Caco-2 (cell line): Measurements from ENCODE around the gene PSMG3. TPM values are rescaled to one million over a fixed set of nuclear protein-coding genes. Genes with fewer than 3 reads are reported as not detected.
"Not testable (repeated sequence)": the region's sequence is repeated elsewhere in the genome, so short reads cannot be mapped to it uniquely, and the experiment has no call there.

Experiments used
- BruUV-seq: library from RNA; stranded (reverse); fragments of 400-500 nt; replicated peaks from 2 replicates; lab custom pipeline; 2021; lab: Mats Ljungman, UMichigan
- CTCF ChIA-PET: fragments of 300-600 bp; sonication (Branson Sonifier 250); formaldehyde crosslinking; loops from one replicate; lab custom pipeline; 2022; ENCODE audit warnings: antibody characterized with exemption; lab: Charles Lee
- POLR2A ChIA-PET: fragments of 300-600 bp; sonication (Branson Sonifier 250); formaldehyde crosslinking; loops from one replicate; lab custom pipeline; 2022; ENCODE audit warnings: antibody characterized with exemption; lab: Charles Lee
- DNase-seq, 2 experiments: peaks; one replicate each; pipeline versions ENCODE4 v3.0.0 to v3.0.0-alpha.2; 2020 to 2022
- H3K27me3 ChIP-seq: replicated peaks from 2 replicates; pipeline ENCODE4 v1.6.0; 2011; ENCODE audit warnings: low read length; ENCODE audit not compliant: control insufficient read depth, insufficient read depth
- H3K36me3 ChIP-seq: 2 replicates; pipeline ENCODE4 v1.5.1; 2011; ENCODE audit warnings: low read length; ENCODE audit not compliant: control insufficient read depth, insufficient read depth
- H3K4me1 ChIP-seq: fragments of 250-450 bp; sonication (Bioruptor Pico); 2 replicates; pipeline ENCODE4 v1.5.1; 2020; ENCODE audit warnings: mild to moderate bottlenecking
- H3K4me3 ChIP-seq: 2 replicates; pipeline ENCODE4 v1.5.1; 2011; ENCODE audit warnings: low read depth, mild to moderate bottlenecking, control low read depth, low read length
- H3K9me3 ChIP-seq: fragments of 250-450 bp; sonication (Bioruptor Pico); 2 replicates; pipeline ENCODE4 v1.5.1; 2020; ENCODE audit warnings: mild to moderate bottlenecking, moderate library complexity
- H3K27ac Mint-ChIP-seq: one replicate; pipeline ENCODE4 v1.8.0; 2022; ENCODE audit warnings: mixed read lengths; ENCODE audit not compliant: unreplicated experiment
- H3K27me3 Mint-ChIP-seq: one replicate; pipeline ENCODE4 v1.8.0; 2022; ENCODE audit warnings: mixed read lengths; ENCODE audit not compliant: insufficient read depth, unreplicated experiment
- H3K36me3 Mint-ChIP-seq: one replicate; pipeline ENCODE4 v1.8.0; 2022; ENCODE audit warnings: mild to moderate bottlenecking, mixed read lengths; ENCODE audit not compliant: insufficient read depth, unreplicated experiment
- H3K4me1 Mint-ChIP-seq: one replicate; pipeline ENCODE4 v1.8.0; 2022; ENCODE audit warnings: low read depth, mixed read lengths; ENCODE audit not compliant: unreplicated experiment
- H3K4me3 Mint-ChIP-seq: one replicate; pipeline ENCODE4 v1.8.0; 2022; ENCODE audit warnings: mild to moderate bottlenecking, moderate library complexity, mixed read lengths; ENCODE audit not compliant: unreplicated experiment
- H3K9me3 Mint-ChIP-seq: one replicate; pipeline ENCODE4 v1.8.0; 2022; ENCODE audit warnings: mixed read lengths; ENCODE audit not compliant: unreplicated experiment
- CTCF ChIP-seq, 2 experiments: fragments of 200-600 bp in 1 of 2; IDR thresholded peaks; 1 replicate in 1 of 2; 2 replicates in 1 of 2; pipeline versions ENCODE4 v1.5.1 to v1.8.0; 2011 to 2022; ENCODE audit warnings: antibody characterized with exemption in 1 of 2, control low read depth in 1 of 2, inconsistent platforms in 1 of 2, low read depth in 1 of 2, low read length in 1 of 2, mild to moderate bottlenecking in 1 of 2, moderate library complexity in 1 of 2; ENCODE audit not compliant: insufficient read depth in 1 of 2, severe bottlenecking in 1 of 2, unreplicated experiment in 1 of 2
- intact Hi-C: fragments of 100-400 bp; cut with micrococcal nuclease; formaldehyde crosslinking; loops from one replicate; pipeline ENCODE4 v1.10.0; 2022; ENCODE audit not compliant: unreplicated experiment
- total RNA-seq: library from RNA; stranded (reverse); gene quantifications from 2 replicates; pipeline ENCODE4 v1.2.3, GENCODE V29; 2022

The PSMG3 gene
- total RNA-seq, 1 experiment from 2014 or later, result 35.1 TPM

- no peak for DNase-seq
- TF ChIP-seq CTCF (IDR thresholded peaks at IDR 0.05; ENCODE audit: insufficient read depth in 1 of 2, low read depth in 1 of 2, low read length in 1 of 2, severe bottlenecking in 1 of 2, unreplicated experiment in 1 of 2), result no peak
- peaks cover 10% of the 10 kb centered on the region for H3K9me3 Mint-ChIP-seq
- no peak overlapping the region for H3K4me3 Mint-ChIP-seq
- CTCF ChIA-PET, result no interaction called here
- H3K4me1 Mint-ChIP-seq, result peaks cover 9% of the 10 kb centered on the region
- Histone ChIP-seq H3K4me1 (0 out of 2 replicates have a peak, but pooled peaks cover 3% of the 10 kb centered on the region), H3K4me3 (no peak overlapping the region), H3K36me3 (no peaks in the 10 kb centered on the region), H3K27me3 (no peaks in the 10 kb centered on the region), H3K9me3 (peaks cover 8% of the 10 kb centered on the region)
- peaks cover 12% of the 10 kb centered on the region for H3K27me3 Mint-ChIP-seq
- no peaks in the 10 kb centered on the region for H3K36me3 Mint-ChIP-seq
- H3K27ac Mint-ChIP-seq, result no peak overlapping the region
- POLR2A ChIA-PET, result no interaction called here
- BruUV-seq, result no TSS peak
- intact Hi-C loops, result no loop called here
These were observed 14.9 kb upstream of the PSMG3 start for GRCh38 chr7:1584700-1585099.

DNA sequence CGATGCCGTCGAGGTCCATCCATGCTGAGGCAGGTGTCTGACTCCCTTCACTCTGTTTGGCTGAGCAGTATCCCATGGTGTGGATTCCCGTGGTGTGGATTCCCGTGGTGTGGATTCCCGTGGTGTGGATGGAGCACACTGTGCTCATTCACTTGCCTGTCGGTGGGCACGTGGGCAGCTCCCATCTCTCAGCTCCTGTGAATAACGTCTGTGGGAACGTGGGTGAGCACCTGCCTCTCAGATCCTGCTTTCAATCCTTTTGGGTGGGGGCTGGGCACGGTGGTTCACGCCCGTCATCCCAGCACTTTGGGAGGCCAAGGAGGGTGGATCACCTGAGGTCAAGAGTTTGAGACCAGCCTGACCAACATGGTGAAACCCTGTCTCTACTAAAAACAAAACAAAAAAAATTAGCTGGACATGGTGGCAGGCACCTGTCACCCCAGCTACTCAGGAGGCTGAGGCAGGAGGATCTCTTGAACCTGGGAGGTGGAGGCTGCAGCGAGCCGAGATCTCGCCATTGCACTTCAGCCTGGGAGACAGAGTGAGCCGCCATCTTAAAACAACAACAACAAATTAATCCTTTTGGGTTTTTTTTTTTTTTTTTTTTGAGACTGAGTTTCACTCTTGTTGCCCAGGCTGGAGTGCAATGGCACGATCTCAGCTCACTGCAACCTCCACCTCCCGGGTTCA is 13.6 kb upstream of the PSMG3 start:
- H3K27me3 ChIP-seq, H3K4me1 ChIP-seq, H3K27ac Mint-ChIP-seq, BruUV-seq, H3K36me3 ChIP-seq, H3K36me3 Mint-ChIP-seq, intact Hi-C loops, H3K4me3 ChIP-seq, H3K4me3 Mint-ChIP-seq, H3K9me3 ChIP-seq, DNase-seq: not testable (repeated sequence)
- ChIA-PET CTCF (interaction anchor here (1.0 kb wide), 1 partner anchor 9 kb away, joined by 3 read pairs; no protein-coding TSS in a partner anchor), POLR2A (interaction anchor here (0.6 kb wide), 1 partner anchor 299 kb away, joined by 13 read pairs; no protein-coding TSS in a partner anchor)
- peaks cover 11% of the 10 kb centered on the region for H3K4me1 Mint-ChIP-seq
- H3K9me3 Mint-ChIP-seq, result peaks cover 14% of the 10 kb centered on the region
- peaks cover 16% of the 10 kb centered on the region for H3K27me3 Mint-ChIP-seq

GRCh38 chr7:1580422-1581030 is 10.7 kb upstream of the PSMG3 start:
- no TSS peak for BruUV-seq
- no peaks in the 10 kb centered on the region for H3K9me3 ChIP-seq
- no peaks in the 10 kb centered on the region for H3K27me3 ChIP-seq
- Mint-ChIP-seq H3K4me3 (no peak overlapping the region), H3K36me3 (no peaks in the 10 kb centered on the region), H3K27me3 (peaks cover 13% of the 10 kb centered on the region), H3K27ac (no peak overlapping the region), H3K4me1 (peaks cover 11% of the 10 kb centered on the region), H3K9me3 (peaks cover 18% of the 10 kb centered on the region)
- no peak for DNase-seq
- H3K36me3 ChIP-seq, result no peaks in the 10 kb centered on the region
- intact Hi-C loops, result no loop called here
- no peak for TF ChIP-seq CTCF (IDR thresholded peaks at IDR 0.05; ENCODE audit: insufficient read depth in 1 of 2, low read depth in 1 of 2, low read length in 1 of 2, severe bottlenecking in 1 of 2, unreplicated experiment in 1 of 2)
- POLR2A ChIA-PET, result no interaction called here
- CTCF ChIA-PET, result interaction anchor here (0.5 to 0.7 kb wide), 2 partner anchors 30 to 391 kb away, joined by 3 to 4 read pairs; no protein-coding TSS in a partner anchor
- no peak overlapping the region for H3K4me3 ChIP-seq
- 0 out of 2 replicates have a peak, but pooled peaks cover 3% of the 10 kb centered on the region for H3K4me1 ChIP-seq
